Ovary (tissue), 3 donors: Measurements from ENCODE around the gene PIAS1.

Source experiments
- CTCF ChIP-seq, 3 donors: fragments of 450-650 bp in 2 of 3; fragments of 200-600 bp in 1 of 3; IDR thresholded peaks; one replicate each; pipeline versions ENCODE4 v1.5.1 to v1.8.0; 2016 to 2022; ENCODE audit warnings: antibody characterized with exemption in 3 of 3, mild to moderate bottlenecking in 1 of 3
- EP300 ChIP-seq: sonication (generic); formaldehyde crosslinking; IDR thresholded peaks from one replicate; pipeline ENCODE4 v1.6.1; 2017; ENCODE audit warnings: antibody characterized with exemption
- POLR2A ChIP-seq: fragments of 450-650 bp; IDR thresholded peaks from one replicate; pipeline ENCODE4 v1.6.1; 2017; ENCODE audit warnings: antibody characterized with exemption, mild to moderate bottlenecking, moderate library complexity
- donor health status: DM: no; HTN: no; CAD: no.

- no peak for TF ChIP-seq CTCF (IDR thresholded peaks at IDR 0.05)
- TF ChIP-seq POLR2A, result no peak
- TF ChIP-seq EP300, result no peak
Observed at GRCh38 chr15:68124700-68125099, 70.6 kb downstream of the PIAS1 start.
